A549 (cell line): ENCODE measurements around the gene DNASE2.

Source experiments
- CBX8 ChIP-seq: fragments of 200-600 bp; sonication (generic); IDR thresholded peaks from 2 replicates; pipeline ENCODE4 v1.6.1; 2016
- CTCF ChIP-seq: fragments of >200 bp; sonication (Bioruptor Twin); formaldehyde crosslinking; IDR thresholded peaks from 3 replicates; pipeline ENCODE4 v1.5.1; 2016
- MAFK ChIP-seq: fragments of 450-650 bp; IDR thresholded peaks from 2 replicates; pipeline ENCODE4 v1.6.1; 2014; ENCODE audit not compliant: partially characterized antibody
- REST ChIP-seq: fragments of 200-600 bp; sonication (generic); IDR thresholded peaks from 2 replicates; pipeline ENCODE4 v1.6.1; 2016; ENCODE audit warnings: antibody characterized with exemption, mild to moderate bottlenecking, moderate library complexity

GRCh38 chr19:12825254-12826131, 55.8 kb downstream of the DNASE2 start:
- TF ChIP-seq CBX8 = no peak
- TF ChIP-seq CTCF = peak; percentile 38
- TF ChIP-seq REST = no peak
- no peak for TF ChIP-seq MAFK
